Type B pancreatic cell (in vitro differentiated cells): Measurements from ENCODE around the gene PRDX6. TPM values are rescaled to one million over a fixed set of nuclear protein-coding genes. Genes with fewer than 3 reads are reported as not detected.

Source experiments
- DNase-seq: peaks from one replicate; pipeline ENCODE4 v3.0.0; 2021; ENCODE audit warnings: mixed read lengths; ENCODE audit not compliant: unreplicated experiment; ENCODE audit errors: extremely low spot score
- H3K27ac Mint-ChIP-seq: 2 replicates; pipeline ENCODE4 v1.8.0; 2021; ENCODE audit warnings: mild to moderate bottlenecking, mixed read lengths
- H3K27me3 Mint-ChIP-seq: 2 replicates; pipeline ENCODE4 v1.8.0; 2021; ENCODE audit warnings: mixed read lengths
- H3K36me3 Mint-ChIP-seq: 2 replicates; pipeline ENCODE4 v1.8.0; 2021; ENCODE audit warnings: mixed read lengths
- H3K4me1 Mint-ChIP-seq: one replicate; pipeline ENCODE4 v1.8.0; 2021; ENCODE audit warnings: mixed read lengths; ENCODE audit not compliant: unreplicated experiment
- H3K4me3 Mint-ChIP-seq: 2 replicates; pipeline ENCODE4 v1.8.0; 2021; ENCODE audit warnings: mild to moderate bottlenecking, mixed read lengths
- H3K9me3 Mint-ChIP-seq: 2 replicates; pipeline ENCODE4 v1.8.0; 2021; ENCODE audit warnings: mixed read lengths
- total RNA-seq: library from RNA; stranded (reverse); gene quantifications from 2 replicates; pipeline ENCODE4 v1.2.1, GENCODE V29; 2021; ENCODE audit warnings: low replicate concordance
- TF ChIP-seq, protein P1 (sequence below): fragments of 200-600 bp; sonication (generic); conservative IDR thresholded peaks from 2 replicates; pipeline ENCODE4 v1.5.0; 2021; ENCODE audit warnings: antibody characterized with exemption, mild to moderate bottlenecking

Gene PRDX6
- total RNA-seq, 1 donor from 2014 or later, result 333 TPM

DNA sequence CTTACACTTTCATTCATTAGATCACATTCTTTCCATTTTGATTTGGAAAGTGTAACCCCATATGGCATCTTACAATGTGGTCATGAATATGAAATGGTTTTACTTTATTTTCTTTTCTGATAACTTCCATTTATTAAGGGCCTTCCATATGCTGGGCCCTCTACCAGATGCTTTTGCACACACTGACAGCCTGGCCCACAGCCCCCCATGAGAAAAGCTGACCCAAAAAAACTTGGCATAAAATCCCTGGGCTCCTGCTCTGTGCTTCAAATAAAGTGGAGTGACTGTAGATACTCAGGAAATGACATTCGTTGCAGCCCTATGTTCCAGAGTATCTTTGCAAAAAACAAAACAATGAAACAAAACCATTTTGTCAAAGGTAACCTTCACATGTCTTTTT is 48.8 kb downstream of the PRDX6 start:
- DNase-seq, result no peak
- TF ChIP-seq, protein P1, sequence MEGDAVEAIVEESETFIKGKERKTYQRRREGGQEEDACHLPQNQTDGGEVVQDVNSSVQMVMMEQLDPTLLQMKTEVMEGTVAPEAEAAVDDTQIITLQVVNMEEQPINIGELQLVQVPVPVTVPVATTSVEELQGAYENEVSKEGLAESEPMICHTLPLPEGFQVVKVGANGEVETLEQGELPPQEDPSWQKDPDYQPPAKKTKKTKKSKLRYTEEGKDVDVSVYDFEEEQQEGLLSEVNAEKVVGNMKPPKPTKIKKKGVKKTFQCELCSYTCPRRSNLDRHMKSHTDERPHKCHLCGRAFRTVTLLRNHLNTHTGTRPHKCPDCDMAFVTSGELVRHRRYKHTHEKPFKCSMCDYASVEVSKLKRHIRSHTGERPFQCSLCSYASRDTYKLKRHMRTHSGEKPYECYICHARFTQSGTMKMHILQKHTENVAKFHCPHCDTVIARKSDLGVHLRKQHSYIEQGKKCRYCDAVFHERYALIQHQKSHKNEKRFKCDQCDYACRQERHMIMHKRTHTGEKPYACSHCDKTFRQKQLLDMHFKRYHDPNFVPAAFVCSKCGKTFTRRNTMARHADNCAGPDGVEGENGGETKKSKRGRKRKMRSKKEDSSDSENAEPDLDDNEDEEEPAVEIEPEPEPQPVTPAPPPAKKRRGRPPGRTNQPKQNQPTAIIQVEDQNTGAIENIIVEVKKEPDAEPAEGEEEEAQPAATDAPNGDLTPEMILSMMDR, result no peak
- no peaks in the 10 kb centered on the region for H3K9me3 Mint-ChIP-seq
- no peak overlapping the region for H3K27ac Mint-ChIP-seq
- H3K27me3 Mint-ChIP-seq, result no peaks in the 10 kb centered on the region
- H3K36me3 Mint-ChIP-seq, result no peaks in the 10 kb centered on the region
- no peak overlapping the region for H3K4me3 Mint-ChIP-seq
- no peaks in the 10 kb centered on the region for H3K4me1 Mint-ChIP-seq

DNA sequence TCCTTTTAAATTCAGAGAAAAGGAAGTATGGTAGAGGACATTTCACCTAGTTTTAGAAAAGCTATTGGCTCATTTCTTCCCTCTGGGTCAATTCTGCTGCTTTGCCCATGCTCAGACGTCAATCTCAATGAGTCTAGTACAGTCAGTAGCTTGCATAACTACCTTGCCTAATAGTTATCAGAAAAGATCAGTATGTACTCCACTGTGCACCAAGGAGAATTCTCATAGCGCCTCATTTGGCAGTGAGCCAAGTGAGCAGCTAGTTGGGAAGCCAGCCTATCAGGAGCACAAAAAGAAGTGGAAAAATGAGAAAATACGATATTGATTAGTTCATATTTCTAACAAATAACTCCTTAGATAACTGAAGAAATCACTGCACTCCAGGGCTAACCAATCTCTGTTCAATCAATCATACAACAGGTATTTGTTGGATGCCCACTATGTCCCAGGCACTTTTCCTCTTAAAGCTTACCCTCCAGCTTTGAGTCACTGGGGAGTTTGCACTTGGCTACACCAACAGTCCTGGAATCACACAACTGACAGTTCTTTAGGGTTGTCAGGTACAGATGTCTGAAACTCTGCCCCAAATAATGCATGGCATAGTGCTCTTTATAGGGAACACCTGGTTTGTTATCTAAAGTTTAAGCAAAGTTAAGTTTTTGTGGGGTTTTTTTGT is 50.2 kb downstream of the PRDX6 start:
- no peaks in the 10 kb centered on the region for H3K27me3 Mint-ChIP-seq
- TF ChIP-seq, protein P1, result no peak
- no peak overlapping the region for H3K4me3 Mint-ChIP-seq
- no peaks in the 10 kb centered on the region for H3K36me3 Mint-ChIP-seq
- DNase-seq, result no peak
- H3K9me3 Mint-ChIP-seq, result no peaks in the 10 kb centered on the region
- no peaks in the 10 kb centered on the region for H3K4me1 Mint-ChIP-seq
- no peak overlapping the region for H3K27ac Mint-ChIP-seq

DNA sequence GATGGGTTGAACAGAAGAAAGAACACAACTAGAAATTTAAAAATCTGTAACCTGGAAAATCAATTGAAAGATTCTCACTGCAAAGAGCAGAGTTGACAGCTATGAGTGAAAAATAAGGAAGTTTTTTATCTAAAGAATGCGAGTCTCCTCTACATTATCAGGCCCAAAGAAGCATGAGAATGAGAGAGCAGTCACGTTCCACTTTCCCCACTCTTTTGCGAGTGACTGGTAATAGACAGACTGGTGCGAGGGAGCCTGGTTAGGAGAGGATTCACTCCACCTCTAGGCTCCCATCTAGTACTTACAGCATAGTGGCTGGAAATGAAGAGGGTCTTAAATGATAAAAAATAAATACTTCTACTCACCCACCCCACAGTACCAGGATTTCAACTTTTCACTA is 52.0 kb downstream of the PRDX6 start:
- H3K27me3 Mint-ChIP-seq, result no peaks in the 10 kb centered on the region
- no peak for DNase-seq
- TF ChIP-seq, protein P1, result no peak
- no peaks in the 10 kb centered on the region for H3K9me3 Mint-ChIP-seq
- no peak overlapping the region for H3K4me3 Mint-ChIP-seq
- H3K4me1 Mint-ChIP-seq, result no peaks in the 10 kb centered on the region
- no peaks in the 10 kb centered on the region for H3K36me3 Mint-ChIP-seq
- no peak overlapping the region for H3K27ac Mint-ChIP-seq

DNA sequence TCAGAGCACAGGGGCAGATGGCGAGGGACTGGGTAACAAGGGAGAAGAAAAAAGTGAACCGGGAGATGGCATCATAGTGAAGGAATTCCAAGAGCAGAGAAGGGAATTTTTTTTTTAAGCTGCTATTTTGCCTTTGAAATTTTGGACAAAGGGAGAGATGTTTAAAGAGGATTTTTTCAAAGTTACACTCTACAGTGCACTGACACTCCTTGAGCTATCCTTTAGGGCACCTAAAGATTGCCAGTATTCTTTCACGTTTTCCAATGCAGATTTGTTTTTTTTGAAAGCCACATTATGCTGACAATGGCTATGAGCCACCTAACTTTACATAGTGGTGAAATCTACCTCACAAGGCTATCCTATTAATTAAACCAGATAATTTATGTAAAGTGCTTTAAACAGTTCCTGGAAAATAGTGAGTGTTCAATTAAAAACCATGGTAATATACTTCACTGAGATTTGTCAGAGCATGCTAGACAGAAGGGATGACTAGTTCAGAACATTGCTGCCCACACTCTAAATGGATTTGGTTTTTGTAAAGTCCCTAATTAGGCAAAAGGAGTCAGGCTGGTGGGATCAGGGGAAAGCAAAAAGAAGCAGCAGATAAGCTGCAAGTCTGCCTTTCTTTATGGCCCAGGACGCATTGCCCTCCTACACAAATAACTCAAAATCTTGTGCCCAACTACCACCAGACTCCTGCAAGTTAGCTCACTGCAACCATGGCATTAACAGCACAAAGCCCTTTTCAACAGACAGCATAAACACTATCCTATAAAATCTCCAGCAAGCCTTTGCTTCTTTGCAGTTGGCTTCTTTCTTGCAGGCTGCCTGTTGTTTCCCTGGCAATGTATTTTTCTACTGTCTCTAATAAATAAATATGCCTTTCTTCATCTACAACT is 53.9 kb downstream of the PRDX6 start:
- H3K4me3 Mint-ChIP-seq, result no peak overlapping the region
- TF ChIP-seq, protein P1, result no peak
- no peak for DNase-seq
- no peaks in the 10 kb centered on the region for H3K9me3 Mint-ChIP-seq
- no peaks in the 10 kb centered on the region for H3K4me1 Mint-ChIP-seq
- no peak overlapping the region for H3K27ac Mint-ChIP-seq
- H3K36me3 Mint-ChIP-seq, result no peaks in the 10 kb centered on the region
- H3K27me3 Mint-ChIP-seq, result no peaks in the 10 kb centered on the region

DNA sequence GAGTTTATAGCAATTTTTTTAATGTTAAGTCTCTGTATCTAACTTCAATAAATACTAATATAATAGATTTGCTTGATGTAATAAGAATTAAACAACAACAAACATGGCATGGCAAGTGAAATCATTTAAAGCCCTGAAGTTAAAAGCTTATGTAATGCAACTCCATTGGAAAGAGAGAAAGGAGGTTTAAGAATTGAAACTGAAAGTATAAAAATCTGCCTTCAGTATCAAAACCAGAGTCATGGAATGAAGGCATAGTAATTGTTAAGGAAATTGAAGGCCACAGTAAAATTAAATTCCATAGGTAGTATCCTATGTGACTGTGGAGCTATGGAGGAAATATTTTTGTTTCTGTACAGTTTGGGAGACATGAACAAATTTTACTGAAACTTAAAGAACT is 55.1 kb downstream of the PRDX6 start:
- H3K4me3 Mint-ChIP-seq, result no peak overlapping the region
- no peak for DNase-seq
- H3K36me3 Mint-ChIP-seq, result no peaks in the 10 kb centered on the region
- H3K9me3 Mint-ChIP-seq, result no peaks in the 10 kb centered on the region
- H3K27me3 Mint-ChIP-seq, result no peaks in the 10 kb centered on the region
- H3K27ac Mint-ChIP-seq, result no peak overlapping the region
- TF ChIP-seq, protein P1, result no peak
- H3K4me1 Mint-ChIP-seq, result no peaks in the 10 kb centered on the region
